Non-pigmented ciliary epithelial cell (primary cell): ENCODE data around the gene PDZD2.
"Not testable (repeated sequence)": the region's sequence is repeated elsewhere in the genome, so short reads cannot be mapped to it uniquely, and the experiment has no call there.

Source experiments
- DNase-seq: peaks from one replicate; pipeline ENCODE4 v3.0.0-alpha.2; 2010; ENCODE audit warnings: low read depth

PDZD2 gene

GRCh38 chr5:31935496-31936369 is 296.8 kb downstream of the PDZD2 start:
- no peak for DNase-seq

GRCh38 chr5:31936683-31937082 is 297.8 kb downstream of the PDZD2 start:
- no peak for DNase-seq

DNA sequence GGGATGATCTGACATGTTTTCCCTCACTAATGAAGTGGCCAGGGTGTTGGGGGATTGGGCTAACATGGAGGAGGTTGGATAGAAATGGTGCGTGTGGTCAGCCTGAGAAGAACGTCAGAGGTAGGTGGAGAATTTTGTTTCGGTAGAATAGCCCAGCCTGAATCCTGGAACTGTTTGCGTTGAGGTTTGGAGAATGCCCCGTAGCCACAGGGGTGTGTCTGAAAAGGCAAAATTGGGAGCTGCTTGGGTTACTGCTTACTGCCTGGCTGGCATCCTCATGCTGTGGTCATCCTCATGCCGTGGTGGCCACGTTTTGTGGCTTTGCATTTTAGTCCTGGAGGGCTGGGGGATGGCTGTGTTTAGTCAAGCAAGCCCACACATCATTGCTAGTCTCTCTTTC is 298.3 kb downstream of the PDZD2 start:
- no peak for DNase-seq

GRCh38 chr5:31937703-31938102 is 298.8 kb downstream of the PDZD2 start:
- DNase-seq, result no peak

DNA sequence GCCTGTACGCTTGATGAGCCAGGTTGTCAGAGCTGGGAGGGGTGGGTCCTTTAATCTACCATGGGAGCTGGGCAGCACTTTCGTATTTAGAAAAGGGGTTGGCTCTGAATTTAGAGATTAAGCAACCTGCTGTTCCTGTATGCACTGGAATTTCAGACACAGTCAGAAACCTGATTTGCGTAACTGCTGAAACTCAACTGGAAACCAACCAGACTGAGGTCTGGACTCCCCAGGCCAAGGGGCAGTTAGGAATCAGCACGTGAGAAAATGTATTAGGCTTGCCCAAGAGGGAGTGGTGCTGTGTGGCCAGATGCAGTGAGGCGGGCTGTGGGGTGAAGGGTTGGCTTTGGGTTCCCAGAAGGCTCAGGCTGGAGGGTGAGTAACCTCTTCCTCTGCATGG is 300.2 kb downstream of the PDZD2 start:
- no peak for DNase-seq

DNA sequence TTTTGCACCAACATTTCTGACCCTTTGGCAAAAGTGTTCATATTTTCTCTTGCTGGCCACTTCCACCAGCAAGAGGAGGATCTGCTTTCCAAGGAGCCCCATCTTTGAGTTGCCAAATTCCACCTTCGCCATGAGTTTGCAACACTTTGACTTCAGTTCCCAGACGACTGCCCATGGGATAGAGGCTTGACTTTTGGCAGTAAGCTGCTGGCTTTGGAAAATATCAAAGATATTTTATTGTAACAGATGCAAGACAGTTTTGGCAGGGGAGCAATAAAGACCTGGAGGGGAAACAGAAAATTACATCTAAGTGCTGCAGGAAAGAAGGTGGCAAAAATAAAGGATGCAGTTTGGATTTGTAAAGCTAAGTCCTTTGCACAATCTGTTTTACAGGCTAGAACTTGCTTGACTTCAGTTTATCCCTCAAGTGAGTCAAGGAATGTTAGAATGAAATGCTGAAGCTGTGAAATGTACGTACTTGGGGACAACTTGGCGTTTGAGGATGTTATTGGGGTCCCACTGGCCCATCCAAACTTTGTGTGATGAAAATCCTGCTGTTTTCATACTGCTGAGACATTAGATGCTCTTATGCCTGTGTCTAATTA is 302.3 kb downstream of the PDZD2 start:
- DNase-seq, result no peak

GRCh38 chr5:31942546-31942945 is 303.6 kb downstream of the PDZD2 start:
- DNase-seq, result no peak

GRCh38 chr5:31944684-31945445 is 305.9 kb downstream of the PDZD2 start:
- no peak for DNase-seq

DNA sequence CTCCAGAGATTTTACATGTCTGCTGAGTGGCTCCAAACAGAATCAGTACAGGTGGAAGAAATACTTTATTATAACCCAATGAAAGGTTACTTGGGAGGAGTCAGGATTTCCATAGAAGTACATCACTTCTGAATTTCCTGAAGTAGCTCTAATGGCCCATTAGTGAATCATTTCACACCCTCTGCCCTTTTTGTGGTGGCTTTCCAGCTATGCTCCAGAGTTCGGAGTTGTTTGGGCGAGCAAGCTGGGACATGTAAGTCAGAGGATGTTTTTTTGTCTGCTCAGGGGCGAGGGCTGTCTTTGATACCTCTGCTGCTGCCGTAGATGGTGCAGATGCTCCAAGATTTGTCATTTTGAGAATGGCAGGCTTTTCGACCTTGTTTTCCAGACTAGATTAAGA is 309.1 kb downstream of the PDZD2 start:
- no peak for DNase-seq

- DNase-seq, result no peak
Observed at GRCh38 chr5:31952067-31952466, 313.1 kb downstream of the PDZD2 start.

DNA sequence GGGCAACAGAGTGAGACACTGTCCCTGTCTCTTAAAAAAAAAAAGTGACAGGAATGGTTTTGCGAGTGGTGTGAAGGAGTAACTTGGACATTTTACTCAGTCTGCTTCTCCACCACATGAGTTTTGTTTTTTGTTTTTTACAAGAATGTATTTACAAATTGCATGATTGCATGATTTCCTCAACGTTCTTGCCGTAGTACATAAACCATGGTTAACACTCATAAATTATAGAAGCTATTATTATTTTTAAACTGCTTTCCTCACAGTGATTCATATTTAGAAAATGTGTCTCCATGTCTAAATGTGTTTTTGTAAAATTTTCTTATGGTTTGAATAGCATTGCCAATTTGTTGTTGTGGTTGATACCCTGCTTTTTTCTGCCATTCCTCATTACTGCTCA is 315.2 kb downstream of the PDZD2 start:
- DNase-seq, result no peak

DNA sequence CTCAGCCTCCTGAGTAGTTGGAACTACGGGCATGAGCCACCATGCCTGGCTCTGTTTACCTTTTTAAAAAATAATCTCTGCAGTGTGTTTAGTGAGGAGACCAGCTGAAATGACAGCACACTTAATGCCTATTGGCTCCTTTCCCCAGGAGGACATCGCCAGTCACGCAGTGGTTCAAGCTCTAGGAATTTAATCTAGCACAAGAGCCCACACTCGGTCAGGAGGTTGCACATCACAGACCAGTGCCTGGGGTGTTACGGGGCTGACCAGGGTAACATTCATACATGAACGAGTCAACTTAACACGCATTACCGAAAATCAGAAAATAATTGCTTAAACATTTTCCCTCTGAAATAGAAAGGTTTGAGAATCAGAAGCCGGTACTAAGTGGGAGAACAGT is 318.2 kb downstream of the PDZD2 start:
- no peak for DNase-seq

GRCh38 chr5:31962351-31962751 is 323.4 kb downstream of the PDZD2 start:
- DNase-seq, result no peak

DNA sequence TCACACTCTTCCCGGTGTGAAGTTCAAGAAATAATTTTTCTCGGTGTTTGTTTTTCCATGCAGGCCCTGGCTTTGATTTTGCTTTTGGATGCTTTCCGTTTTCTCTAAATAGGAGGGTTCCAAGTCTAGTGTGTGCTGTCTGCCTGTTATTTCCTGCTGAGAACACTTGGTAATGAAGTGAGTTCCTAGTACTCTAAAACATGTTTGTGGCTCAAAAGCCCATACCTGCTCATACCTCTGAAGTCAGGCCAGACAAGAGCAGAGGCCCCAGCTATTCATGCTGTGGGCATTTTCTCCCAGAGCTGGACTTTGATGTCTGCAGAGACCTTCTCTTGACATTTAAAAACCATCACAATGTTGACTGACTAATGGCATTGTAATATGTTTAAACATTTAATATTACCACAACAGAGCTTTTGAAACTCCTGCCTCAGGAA is 324.0 kb downstream of the PDZD2 start:
- no peak for DNase-seq

DNA sequence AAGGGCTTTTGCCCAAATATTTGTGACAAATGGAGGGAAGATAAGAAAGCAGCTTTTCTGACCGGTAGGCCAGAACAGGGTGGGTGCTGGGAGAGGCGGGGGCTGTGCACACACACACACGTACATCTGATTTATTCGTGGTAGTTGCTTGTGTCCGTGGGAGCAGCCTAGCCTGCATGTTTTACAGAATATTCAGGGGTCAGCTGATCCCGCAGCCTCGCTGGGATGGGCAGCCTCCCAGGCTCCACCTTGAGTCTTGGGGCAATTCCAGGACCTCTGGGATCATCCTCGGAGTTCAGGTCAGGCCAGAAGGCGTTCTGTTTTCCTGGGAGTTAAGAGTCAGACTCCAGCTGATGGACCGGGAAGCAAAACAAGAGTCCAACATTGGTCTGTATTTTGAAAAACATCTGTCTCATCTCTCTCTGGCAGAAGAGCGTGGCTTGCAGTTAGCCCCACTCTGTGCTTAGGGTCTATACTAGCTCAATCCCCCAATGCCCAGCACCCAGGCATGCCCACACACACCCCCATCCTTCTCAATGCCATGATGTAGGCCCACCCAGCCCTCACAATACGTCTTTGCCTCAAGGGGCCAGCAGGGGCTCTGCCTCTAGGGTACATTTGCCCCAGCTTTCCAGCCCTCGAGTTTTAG is 324.6 kb downstream of the PDZD2 start:
- no peak for DNase-seq

GRCh38 chr5:31964007-31964360 is 325.1 kb downstream of the PDZD2 start:
- DNase-seq, result no peak

DNA sequence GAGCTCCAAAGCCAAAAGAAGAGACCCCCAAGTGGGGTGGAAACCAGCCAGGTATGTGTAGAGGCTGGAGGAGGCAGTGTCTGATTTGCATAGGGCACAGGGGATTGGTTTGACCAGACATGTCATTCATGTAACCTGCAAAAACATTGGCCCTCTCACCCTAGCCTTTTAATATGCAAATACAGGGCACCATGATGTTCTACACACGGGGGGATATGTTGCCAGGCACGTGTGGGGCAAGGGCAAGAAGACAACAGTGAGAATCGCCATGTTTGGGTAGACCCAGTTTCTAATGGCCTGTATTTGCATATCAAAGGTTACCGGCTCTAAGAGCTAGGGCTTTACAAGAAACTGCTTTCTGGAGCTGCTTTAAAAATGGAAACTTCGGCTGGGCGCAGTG is 326.3 kb downstream of the PDZD2 start:
- no peak for DNase-seq

DNA sequence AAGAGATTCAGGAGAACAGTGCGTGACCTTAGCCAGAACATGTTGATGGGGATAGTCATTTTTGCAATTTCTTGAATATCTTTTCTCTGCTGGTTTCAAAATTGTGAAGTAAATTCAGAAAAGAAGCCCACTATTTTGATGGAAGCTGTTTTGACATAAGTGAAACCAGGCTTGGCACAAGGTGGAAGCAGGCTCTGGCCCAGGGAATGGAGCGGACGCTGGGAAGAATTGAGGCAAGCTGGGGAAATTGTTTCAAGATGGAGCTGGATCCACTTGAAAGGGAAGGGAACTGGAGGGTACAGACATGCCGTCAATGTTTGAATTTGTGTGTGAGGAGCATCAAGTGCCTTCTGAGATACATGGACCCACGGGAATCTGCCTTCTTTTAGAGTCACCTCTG is 328.0 kb downstream of the PDZD2 start:
- DNase-seq, result no peak

DNA sequence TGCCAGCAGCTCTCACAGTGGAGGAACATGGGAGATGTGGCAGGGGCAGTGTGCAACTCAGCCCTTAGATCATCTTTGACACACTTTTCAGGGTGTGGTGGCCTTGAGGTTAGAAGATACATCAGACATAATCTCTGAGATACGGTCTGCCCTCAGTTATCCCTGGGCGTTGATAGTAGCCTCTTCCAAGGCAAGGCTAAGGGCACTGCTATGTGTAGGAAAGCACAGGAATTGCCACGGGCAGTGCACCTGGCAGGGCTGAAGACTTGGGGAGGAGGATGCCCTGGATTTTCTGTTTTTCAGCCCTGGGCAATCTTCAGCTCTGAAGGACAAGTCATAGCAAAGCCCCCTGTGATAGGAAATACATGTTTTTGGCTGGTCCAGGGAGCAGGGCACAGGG is 328.5 kb downstream of the PDZD2 start:
- DNase-seq, result no peak

DNA sequence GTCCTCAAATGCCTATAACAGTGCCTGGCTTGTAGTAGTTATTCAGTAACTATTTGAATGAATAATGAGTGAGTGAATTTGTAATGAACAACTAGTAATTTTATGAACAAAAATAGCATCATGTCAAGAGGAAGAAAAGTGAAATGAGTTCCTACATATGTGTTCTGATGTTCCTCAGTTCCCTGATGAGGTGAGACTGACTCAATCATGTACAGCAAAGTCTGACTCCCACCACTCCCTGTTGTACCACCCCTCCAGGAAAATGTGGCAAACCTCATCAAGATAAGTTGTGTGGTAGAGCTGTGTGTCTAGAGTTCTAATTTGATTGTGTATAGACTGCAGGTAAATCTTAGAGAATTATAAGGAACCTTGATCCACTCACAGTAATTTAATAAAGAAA is 333.6 kb downstream of the PDZD2 start:
- no peak for DNase-seq

GRCh38 chr5:31975189-31975612 is 336.3 kb downstream of the PDZD2 start:
- DNase-seq, result not testable (repeated sequence)

DNA sequence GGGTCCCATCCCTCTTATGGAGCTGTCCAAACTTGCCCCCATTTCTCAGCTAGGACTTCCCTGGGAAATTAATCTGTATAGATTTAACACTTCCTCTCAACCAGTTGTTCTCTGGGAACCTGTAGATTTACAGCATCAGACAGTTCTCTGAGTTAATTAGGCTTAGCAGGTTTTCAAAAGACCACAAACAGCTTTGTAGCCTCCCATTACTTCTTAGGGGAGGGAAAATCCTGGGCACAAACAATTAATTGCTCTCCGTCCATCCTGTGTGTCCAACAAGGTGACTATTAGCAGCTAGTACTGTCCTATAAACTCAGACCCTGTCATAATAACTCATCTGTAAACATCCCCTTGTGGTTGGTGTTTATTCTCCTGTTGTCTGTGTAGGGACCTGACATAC is 337.2 kb downstream of the PDZD2 start:
- no peak for DNase-seq
